HG02981 (cell line): ENCODE data around the gene ACOT13.
"Not testable (repeated sequence)": the region's sequence is repeated elsewhere in the genome, so short reads cannot be mapped to it uniquely, and the experiment has no call there.

Experiments used
- ATAC-seq: cut with Tn5 transposase; IDR thresholded peaks from one replicate; pipeline ENCODE4 v1.9.1; 2021; ENCODE audit warnings: mild to moderate bottlenecking, moderate library complexity; ENCODE audit not compliant: unreplicated experiment

The ACOT13 gene

DNA sequence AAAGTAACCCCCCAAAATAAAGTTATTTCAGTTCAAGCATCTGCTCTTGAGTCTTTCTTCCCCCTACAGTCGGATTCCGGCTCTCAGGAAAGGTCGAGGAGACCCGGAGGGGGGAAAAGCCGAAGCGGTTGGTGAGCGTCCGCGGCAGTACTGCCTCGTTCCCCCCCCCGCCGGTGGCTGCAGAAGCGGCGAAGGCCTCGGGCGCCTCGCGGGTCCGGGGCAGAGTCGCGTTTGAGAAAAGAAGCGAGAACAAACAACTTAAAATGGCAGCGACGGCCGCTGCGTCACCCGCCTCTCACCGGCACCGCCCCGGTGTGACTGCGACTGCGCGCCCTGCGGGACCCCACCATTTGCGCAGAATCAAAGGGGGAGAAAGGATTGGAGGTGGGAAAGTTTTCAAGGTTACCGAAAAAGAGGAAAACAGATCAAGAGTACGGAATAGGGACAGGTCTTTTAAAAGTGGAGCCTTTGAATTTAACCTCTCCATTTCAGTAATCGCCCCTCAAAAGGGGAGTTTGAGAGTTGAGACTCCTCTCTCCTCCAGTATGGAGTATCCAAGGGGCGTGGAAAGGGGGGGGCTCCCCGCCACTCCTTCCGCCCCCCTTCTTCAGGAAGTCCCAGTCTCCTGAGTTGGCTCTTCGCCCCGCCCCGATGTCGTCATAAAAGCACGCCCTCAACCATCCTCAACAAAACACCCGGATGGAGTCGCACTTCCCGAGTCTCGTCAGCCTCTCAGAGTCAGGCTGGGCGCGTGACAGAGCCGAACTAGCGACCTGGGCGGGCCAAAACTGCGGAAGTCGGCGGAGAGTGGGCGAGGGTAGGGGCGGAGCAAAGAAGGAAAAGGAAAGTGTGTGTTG, 54.0 kb downstream of the ACOT13 start:
- peak; percentile 85 for ATAC-seq

DNA sequence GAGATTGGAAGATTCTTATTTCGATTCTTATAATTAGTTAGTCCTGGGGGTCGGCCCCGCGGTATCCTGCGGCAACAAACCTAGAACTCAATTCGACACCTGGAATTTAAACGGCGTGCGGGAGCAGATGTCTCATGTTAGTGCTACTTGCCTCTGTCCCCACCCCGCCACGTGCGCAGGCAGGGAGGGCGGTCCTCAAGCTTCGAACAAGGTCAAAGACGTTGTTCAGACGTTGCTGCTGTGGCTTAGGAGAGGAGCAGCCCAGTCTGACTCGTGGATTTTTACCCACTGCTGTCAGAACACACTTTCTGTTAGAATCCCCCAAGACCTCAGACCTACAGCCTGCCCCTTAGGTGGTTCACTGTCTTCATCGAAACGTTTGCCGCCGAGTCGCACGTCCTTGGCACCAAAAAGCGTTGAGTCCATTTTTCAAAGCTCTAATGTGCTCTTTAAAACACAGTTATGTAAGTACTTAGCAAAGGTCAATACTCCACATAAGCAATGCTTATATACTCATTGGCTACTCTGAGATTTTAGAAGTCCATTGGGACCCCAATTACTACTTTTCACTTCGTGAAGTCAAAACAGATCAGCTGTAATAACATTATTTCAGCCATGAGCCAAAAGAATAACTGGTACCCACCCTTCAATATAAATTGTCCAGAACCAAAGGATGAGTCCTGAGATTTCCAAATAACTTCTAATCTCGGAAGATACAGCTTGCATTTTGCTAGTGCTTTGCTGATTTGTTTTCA, 54.8 kb downstream of the ACOT13 start:
- peak; percentile 45 for ATAC-seq

DNA sequence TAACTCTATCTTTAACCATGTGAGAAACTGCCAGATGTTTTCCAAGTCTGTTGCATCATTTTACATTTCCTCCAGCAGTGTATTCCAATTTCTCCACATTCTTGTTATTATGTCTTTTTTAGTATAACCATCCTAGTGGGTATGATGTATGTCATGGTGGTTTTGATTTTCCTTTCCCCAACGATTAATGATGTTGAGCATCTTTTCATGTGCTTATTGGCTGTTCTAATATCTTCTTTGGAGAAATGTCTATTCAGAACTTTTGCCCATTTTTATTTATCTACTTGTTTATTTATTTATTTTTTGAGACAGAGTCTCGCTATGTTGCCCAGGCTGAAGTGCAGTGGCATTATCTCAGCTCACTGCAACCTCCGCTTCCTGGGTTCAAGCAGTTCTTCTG, 56.4 kb downstream of the ACOT13 start:
- no peak for ATAC-seq

DNA sequence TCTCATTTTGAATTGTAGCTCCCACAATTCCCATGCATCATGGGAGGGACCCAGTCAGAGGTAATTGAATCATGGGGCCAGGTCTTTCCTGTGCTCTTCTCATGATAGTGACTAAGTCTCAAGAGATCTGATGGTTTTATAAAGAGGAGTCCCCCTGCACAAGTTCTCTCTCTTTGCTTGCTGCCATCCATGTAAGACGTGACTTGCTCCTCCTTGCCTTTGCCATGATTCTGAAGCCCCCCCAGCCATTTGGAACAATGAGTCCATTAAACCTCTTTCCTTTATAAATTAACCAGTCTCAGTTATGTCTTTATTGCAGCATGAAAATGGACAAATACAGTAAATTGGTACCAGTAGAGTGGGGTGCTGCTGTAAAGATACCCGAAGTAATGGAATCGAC, 63.8 kb downstream of the ACOT13 start:
- not testable (repeated sequence) for ATAC-seq

DNA sequence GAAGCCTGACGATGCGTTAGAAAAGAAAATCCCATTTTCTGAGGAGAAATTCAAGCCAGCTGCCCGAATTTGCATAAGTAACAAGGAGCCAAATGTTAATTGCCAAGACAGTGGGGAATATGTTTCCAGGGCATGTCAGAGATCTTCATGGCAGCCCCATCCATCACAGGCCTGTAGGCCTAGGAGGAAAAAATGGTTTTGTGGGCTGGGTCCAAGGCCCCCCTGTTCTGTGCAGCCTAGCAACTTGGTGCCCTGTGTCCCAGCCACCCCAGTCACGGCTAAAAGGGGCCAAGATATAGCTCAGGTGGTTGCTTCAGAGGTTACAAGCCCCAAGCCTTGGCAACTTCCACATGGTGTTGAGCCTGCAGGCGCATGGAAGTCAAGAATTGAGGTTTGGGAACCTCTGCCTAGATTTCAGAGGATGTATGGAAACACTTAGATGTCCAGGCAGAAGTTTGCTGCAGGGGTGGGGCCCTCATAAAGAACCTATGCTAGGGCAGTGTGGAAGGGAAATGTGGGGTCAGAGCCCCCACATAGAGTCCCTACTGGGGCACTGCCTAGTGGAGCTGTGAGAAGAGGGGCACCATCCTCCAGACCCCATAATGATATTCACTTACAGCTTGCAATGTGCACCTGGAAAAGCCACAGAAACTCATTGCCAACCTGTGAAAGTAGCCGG, 64.7 kb downstream of the ACOT13 start:
- ATAC-seq: not testable (repeated sequence)

DNA sequence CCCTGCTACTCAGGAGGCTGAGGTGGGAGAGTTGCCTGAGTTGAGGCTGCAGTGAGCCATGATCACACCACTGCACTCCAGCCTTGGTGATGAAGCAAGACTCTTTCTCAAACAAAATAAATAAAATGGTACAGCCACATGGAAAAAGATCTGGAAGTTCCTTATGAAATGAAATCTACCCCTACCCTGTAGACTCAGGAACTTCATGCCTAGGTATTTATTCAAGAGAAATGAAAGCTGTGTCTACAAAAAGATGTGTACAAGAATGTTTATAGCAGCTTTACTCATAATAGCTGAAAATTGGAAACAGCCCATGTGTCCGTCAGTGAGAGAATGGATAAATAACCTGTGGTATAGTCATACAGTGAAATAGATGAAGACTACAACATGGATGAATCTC, 67.3 kb downstream of the ACOT13 start:
- ATAC-seq: no peak

DNA sequence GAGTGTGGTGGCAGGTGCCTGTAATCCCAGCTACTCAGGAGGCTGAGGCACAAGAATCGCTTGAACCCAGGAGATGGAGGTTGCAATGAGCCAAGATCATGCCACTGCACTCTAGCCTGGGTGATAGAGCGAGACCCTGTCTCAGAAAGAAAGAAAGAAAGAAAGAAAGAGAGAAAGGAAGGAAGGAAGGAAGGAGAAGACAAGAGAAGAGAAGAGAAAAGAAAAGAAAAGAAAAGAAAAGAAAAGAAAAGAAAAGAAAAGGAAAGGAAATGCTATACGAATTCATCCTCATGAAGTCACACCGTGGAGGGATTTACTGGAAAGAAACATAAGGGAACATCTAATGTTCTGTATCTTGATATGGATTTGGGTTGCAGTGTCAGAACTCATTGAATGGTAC, 67.8 kb downstream of the ACOT13 start:
- ATAC-seq: not testable (repeated sequence)

DNA sequence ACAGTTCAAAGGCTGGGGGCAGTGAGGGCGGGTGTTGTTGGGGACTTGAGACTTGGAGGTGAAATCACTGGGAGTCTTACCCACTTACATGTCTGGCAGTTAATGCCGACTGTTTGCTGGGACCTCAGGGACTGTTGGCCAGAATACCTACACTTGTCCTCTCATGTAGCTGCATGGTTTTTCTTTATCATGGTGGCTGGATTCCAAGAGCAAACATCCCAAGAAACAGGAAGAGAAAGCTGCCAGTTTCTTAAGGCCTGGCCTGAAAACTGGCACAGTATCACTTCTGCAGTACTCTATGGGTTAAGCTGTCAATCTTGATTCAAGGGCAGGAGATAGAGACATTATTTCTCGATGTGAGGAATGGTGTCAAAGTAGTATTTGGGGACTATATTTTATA, 71.9 kb downstream of the ACOT13 start:
- no peak for ATAC-seq

DNA sequence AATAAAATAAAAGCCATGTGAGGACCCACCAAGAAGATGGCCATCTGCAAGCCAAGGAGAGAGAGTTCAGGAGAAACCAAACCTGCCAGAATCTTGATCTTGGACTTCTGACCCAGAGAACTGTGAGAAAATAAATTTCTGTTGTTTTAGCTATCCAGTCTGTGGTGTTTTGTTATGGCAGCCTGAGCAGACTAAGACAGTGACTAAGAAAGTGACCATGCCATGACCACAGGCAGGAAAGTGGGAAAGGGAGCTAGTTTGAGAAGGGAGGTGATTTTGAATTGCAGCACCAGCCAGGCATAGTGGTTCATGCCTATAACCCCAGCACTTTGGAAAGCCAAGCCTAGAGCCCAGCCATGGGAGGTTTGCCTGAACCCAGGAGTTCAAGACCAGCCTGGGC, 74.0 kb downstream of the ACOT13 start:
- ATAC-seq: no peak

DNA sequence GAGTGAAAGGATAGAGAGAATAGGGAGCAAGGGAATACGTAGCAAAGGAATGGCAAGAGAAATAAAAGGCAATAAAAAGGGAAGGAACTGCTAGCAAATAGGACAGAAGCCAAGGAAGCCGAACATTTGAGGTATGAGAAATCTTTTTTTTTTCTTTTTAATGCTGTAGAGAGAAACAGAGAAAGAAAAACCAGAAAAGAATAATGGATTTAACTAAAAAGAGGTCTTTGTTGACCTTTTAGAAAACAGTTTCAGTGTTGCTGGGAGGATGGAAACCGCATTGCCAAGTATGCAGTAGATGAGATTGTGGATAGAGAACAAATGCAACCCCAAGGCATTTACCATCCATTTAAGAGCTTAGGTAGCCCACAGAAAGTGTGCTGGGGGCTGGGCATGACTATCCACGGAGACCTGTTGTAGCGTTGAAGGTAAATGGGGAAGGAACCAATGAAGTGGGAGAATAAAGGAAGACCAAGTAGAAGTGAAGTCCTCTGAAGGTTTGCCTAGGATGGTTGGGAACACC, 75.4 kb downstream of the ACOT13 start:
- no peak for ATAC-seq

DNA sequence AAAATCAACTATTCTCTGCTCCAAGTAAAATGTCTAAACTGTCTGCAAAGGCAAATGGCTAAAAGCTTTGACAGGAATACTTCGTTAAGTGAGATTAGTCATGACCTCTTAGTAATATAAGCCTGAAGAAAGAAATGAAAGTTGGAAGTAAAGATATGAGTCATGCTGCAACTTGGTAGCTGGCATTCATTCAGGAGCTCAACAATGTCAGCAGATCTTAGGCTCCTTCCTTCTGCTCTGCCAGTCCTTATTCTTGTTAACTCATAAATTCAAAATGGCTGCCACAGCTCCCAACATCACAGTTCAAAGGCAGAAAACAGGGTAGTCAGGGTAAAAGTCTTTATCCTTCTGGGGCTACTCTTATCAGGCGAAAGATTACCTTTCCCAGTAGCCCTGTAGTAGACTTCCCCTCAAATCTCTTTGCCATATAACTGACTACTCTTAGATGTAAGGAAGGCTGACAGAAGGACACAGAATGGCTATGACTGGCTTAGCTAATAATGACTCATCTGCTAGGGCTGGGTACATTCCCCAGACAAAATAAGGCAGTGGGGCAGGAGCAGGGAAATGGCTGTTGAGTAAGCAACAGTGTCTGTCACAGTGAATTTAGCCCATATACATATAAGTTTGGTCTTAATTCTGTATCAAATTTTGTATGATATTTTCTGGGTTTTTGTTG, 76.5 kb downstream of the ACOT13 start:
- ATAC-seq: peak; percentile 81

DNA sequence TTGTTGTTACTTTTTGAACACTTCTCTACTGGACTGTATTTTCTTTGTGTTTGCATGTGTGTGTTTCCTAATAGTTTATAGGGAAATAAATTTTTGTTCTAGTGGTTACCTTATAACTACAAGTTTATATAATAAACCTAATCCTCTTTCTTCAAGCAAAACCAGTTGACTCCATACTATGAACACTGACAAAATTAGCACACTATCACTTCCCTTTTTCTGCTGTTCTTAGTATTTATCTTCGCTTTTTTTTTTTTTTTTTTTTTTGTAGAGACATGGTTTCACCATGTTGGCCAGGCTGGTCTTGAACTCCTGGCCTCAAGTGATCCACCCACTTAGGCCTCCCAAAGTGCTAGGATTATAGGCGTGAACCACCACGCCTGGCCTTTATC, 77.1 kb downstream of the ACOT13 start:
- ATAC-seq: no peak

DNA sequence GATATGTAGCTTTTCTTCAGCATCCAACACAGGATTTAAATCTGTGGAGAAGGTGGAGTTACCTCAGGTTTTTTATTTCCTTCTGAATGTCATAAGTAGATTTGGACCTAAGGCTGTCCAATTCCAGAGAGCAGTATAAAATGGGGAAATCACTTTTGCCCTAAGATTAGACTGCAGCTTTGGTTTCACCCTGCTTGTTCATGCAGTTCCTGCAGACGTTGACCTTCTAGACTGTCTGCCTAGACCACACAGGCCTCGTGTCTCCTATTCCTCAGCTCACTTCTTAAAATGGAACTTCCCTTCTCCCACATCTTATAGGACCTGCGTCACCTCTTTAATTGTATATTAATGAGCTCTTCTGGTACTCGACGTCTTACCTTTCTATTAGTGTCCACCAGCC, 78.0 kb downstream of the ACOT13 start:
- ATAC-seq: no peak

DNA sequence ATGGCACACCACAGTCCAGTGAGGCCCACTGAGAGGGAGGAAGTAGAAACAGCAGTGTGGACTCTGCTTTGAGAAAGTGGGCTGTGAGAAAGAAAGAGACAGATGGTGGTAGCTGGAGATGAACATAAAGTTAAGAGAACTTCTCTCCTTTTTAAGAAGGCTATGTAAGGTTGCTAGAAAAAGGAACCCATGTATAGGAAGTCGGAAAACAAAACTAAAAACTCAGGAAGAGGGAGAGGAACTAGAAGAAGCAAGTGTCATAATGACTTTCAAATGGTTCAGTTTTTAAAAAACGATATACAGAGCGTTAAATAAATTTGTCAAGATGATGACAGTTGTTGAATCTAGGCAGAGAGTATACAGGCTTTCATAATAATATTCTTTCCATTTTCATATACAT, 82.4 kb downstream of the ACOT13 start:
- ATAC-seq: no peak

DNA sequence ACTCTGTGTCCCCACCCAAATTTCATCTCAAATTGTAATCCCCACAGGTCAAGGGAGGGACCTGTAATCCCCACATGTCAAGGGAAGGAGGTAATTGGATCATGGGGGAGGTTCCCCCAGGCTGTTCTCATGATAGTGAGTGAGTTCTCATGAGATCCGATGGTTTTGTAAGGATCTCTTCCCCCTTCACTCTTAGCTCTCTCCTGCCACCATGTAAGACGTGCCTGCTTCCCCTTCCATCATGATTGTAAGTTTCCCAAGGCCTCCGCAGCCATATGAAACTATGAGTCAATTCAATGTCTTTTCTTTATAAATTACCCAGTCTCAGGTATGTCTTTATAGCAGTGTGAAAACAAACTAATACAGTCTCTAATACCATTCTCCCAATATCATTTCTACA, 84.0 kb downstream of the ACOT13 start:
- ATAC-seq: not testable (repeated sequence)

DNA sequence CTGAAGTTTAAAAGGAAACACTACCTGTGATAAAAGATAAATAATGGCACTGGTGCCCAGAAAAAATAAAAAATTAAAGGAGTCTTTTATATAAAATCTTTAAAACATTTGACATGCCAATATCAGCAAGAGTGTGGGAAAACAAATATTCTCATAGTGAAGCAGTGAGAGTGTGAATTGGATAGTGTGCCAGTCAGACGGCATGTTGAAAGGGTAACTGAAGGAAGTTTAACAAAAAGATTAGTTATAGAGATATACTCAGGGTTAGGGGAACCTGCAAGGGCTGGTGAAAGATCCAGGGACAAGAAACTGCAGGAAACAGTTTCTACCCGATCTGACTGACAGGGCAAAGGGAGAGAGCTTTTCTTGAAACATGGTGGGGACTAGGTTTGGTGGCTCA, 85.6 kb downstream of the ACOT13 start:
- no peak for ATAC-seq

DNA sequence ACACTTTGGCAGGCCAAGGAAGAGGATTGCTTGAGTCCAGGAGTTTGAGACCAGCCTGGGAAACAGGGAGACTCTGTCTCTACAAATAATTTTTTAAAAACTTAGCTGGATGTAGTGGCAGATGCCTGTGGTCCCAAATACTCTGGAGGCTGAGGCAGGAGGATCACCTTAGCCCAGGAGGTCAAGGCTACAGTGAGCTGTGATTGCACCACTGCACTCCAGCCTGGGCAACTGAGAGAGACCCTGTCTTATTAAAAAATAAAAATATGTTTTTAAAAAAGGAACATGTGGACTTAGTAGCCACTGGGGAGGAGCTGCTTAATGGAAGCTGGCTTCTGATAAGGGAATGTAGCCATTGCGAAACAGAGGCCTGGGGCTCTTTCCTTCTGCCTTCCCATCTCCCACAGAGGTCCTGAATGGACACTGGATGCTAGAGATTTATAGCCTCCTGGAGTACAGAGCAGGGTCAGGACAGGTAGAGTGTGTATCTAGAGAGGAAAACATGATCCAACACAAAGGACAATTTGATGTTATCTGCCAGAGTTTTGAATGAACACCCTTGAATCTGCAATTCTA, 86.1 kb downstream of the ACOT13 start:
- no peak for ATAC-seq

DNA sequence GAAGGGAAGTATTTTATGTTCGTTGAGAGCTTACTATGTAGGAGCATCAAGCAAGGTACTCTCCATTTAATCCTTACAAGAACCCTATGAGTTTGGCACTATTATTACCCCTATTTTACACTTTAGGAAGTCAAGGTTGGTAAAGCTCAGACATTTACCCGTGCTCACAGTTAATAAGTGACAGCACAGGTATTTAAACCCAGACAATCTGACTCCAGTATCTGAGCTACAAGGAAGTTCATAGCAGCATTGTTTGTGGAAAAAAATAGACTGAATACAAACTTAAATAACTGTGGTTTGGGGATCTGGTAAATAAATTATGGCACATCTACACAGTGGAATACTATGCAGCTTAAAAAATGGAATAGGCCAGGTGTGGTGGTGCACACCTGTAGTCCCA, 86.7 kb downstream of the ACOT13 start:
- no peak for ATAC-seq

DNA sequence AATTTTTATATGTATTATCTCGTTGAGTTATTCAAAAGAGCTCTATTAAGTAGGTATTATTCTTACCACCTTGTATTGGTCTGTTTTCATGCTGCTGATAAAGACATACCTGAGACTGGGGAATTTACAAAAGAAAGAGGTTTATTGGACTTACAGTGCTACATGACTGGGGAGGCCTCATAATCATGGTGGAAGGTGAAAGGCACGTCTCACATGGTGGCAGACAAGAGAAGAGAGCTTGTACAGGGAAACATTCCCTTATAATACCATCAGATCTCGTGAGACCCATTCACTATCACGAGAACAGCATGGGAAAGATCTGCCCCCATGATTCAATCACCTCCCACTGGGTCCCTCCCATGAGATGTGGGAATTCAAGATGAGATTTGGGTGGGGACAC, 87.5 kb downstream of the ACOT13 start:
- ATAC-seq: not testable (repeated sequence)
